Pancreas (tissue), 10 donors: ENCODE data around the gene LRMDA. TPM values are rescaled to one million over a fixed set of nuclear protein-coding genes. Genes with fewer than 3 reads are reported as not detected.

ENCODE experiments used
- ATAC-seq, 4 donors: fragments of 200-7000 bp; cut with Tn5 transposase; one replicate each; pipeline versions ENCODE4 v1.8.0 to v1.9.1; 2020; ENCODE audit warnings: mild to moderate bottlenecking in 4 of 4, moderate library complexity in 4 of 4
- DNase-seq, 6 donors: peaks; one replicate each; pipeline ENCODE4 v3.0.0-alpha.2; 2020
- FAIRE-seq: peaks from 2 replicates; lab custom pipeline; 2012; peaks lifted over from hg19 to GRCh38; lab: Jason Lieb, UNC
- H3K27ac ChIP-seq, 4 donors: fragments of 200-600 bp; sonication (generic); 1 replicate in 3 of 4; 2 replicates in 1 of 4; pipeline versions ENCODE4 v1.5.0 to v1.8.0; 2020
- H3K27me3 ChIP-seq, 4 donors: fragments of 200-600 bp; one replicate each; pipeline ENCODE4 v1.8.0; 2021
- H3K36me3 ChIP-seq, 3 donors: fragments of 200-600 bp; sonication (generic) in 1 of 3; one replicate each; pipeline versions ENCODE4 v1.5.0 to v1.8.0; 2020 to 2021
- H3K4me1 ChIP-seq, 3 donors: fragments of 200-600 bp; one replicate each; pipeline ENCODE4 v1.8.0; 2021
- H3K4me3 ChIP-seq, 4 donors: fragments of 200-600 bp; sonication (generic) in 2 of 4; one replicate each; pipeline versions ENCODE4 v1.5.0 to v1.8.0; 2020 to 2021
- H3K9me3 ChIP-seq, 4 donors: fragments of 200-600 bp; one replicate each; pipeline ENCODE4 v1.8.0; 2021
- CTCF ChIP-seq, 4 donors: fragments of 200-600 bp; sonication (generic) in 3 of 4; IDR thresholded peaks; one replicate each; pipeline versions ENCODE4 v1.5.0 to v1.8.0; 2021; ENCODE audit warnings: antibody characterized with exemption in 4 of 4
- WGBS, 2 donors: extraction: QIAGEN DNeasy Blood & Tissue Kit; methylation state at CpG; one replicate each; pipeline ENCODE4 v1.1.7; 2013; 5-methylcytosine and 5-hydroxymethylcytosine counted together
- intact Hi-C, 3 donors: fragments of 100-400 bp; cut with DNase I; formaldehyde crosslinking; loops; one replicate each; pipeline versions ENCODE4 v1.11.1 to v1.14.2; 2022
- polyA plus RNA-seq, 2 donors: library from polyadenylated mRNA; stranded (reverse); fragments of 200-250 nt; gene quantifications; one replicate each; pipeline ENCODE4 v1.2.3, GENCODE V29; 2013
- total RNA-seq, 6 donors: library from RNA; stranded (reverse); fragmentation: NEBNext Ultra II Directional in 4 of 6; extraction: Animal tissue kit (Norgen Biotek cat#: 25700) in 4 of 6; gene quantifications; one replicate each; pipeline versions ENCODE4 v1.2.1 to v1.2.4, GENCODE V29; 2021 to 2023
- donor health status: healthy with polysubstance abuse.
- donor health status: DM: no; HTN: no; CAD: no; lungs with moderate emphysema.
- donor health status: DM: no; HTN: no; CAD: no.
- donor health status: control.
- donor health status: control.
- donor health status: Bipolar disorder and iron deficiency.
- donor health status: DM: yes; HTN: yes; CAD: no.
- donor health status: DM: no; HTN: no; CAD: no.
- donor health status: DM: no; HTN: no; CAD: no.
- donor health status: DM: yes; HTN: yes; CAD: no.

The LRMDA gene
- total and polyA plus RNA-seq, 8 donors: 4.6 to 21.2 (median 13.4) TPM

DNA sequence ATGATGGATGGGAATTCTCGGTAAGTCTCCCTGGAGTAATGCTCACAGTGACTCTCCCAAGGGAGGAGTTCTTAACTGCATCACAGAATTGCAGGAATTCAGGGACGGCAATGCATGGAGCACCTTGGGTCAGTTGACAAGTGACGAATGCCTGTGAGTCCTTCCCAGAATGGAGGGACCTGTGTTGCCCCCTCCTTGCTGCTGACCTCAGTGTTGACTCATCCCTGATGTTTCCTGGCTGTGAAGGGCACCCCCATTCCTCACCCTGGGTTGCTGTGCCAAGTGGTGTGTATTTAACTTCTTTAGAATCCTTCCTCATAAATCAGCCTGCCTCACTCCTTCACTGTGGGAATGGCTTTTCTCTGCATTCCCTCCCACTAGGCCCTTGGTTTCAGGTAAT is 98.9 kb downstream of the LRMDA start:
- H3K4me3 ChIP-seq: no peak overlapping the region
- H3K27me3 ChIP-seq: no peaks in the 10 kb centered on the region
- no peak for TF ChIP-seq CTCF (IDR thresholded peaks at IDR 0.05)
- H3K36me3 ChIP-seq: no peaks in the 10 kb centered on the region
- H3K4me1 ChIP-seq: no peaks in the 10 kb centered on the region
- no peaks in the 10 kb centered on the region for H3K9me3 ChIP-seq
- FAIRE-seq: no peak
- intact Hi-C loops: no loop called here
- no peak overlapping the region for H3K27ac ChIP-seq
- peak in 1 of 4 donors; percentile 30 for ATAC-seq
- no peak for DNase-seq
- WGBS, 2 donors: 78 to 86% methylated on average over 3 of the region's 3 CpGs

GRCh38 chr10:75531571-75532031 is 100.2 kb downstream of the LRMDA start:
- no peaks in the 10 kb centered on the region for H3K27me3 ChIP-seq
- FAIRE-seq (no peak), ATAC-seq (no peak), DNase-seq (no peak)
- WGBS, 2 donors: 96% methylated on average over 2 of the region's 2 CpGs
- no peaks in the 10 kb centered on the region for H3K36me3 ChIP-seq
- H3K27ac ChIP-seq: no peak overlapping the region
- intact Hi-C loops: no loop called here
- H3K4me1 ChIP-seq: no peaks in the 10 kb centered on the region
- TF ChIP-seq CTCF (IDR thresholded peaks at IDR 0.05): no peak
- H3K4me3 ChIP-seq: no peak overlapping the region
- H3K9me3 ChIP-seq: no peaks in the 10 kb centered on the region

- no peak for FAIRE-seq
- 94 to 100% methylated on average over 3 of the region's 3 CpGs for WGBS, 2 donors
- intact Hi-C loops: no loop called here
- no peak for DNase-seq
- H3K27ac ChIP-seq: no peak overlapping the region
- H3K36me3 ChIP-seq: no peaks in the 10 kb centered on the region
- no peak for ATAC-seq
- H3K4me1 ChIP-seq: no peaks in the 10 kb centered on the region
- no peaks in the 10 kb centered on the region for H3K27me3 ChIP-seq
- TF ChIP-seq CTCF (IDR thresholded peaks at IDR 0.05): no peak
- no peak overlapping the region for H3K4me3 ChIP-seq
- H3K9me3 ChIP-seq: no peaks in the 10 kb centered on the region
Measured at GRCh38 chr10:75532253-75532924, 101.0 kb downstream of the LRMDA start.

DNA sequence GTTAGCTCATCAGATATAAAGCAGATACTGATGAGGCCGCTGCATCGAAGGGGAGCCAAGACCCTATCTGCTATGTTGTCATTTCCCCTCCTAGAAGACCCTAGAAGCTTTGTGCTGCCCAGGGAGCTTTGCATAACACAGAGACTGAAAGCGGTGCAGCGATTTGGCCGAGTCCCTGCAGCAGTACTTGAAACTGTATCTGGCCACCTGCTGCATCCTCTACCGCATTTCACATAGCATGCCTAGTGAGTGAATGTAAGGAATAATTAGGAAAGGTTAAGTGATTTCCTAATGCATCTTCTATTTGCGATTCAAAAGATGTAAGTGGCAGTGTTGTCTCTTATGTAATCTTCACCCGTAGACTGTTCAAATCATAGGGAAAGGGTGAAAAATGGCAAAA is 106.7 kb downstream of the LRMDA start:
- intact Hi-C loops: no loop called here
- no peak for TF ChIP-seq CTCF (IDR thresholded peaks at IDR 0.05)
- 87 to 92% methylated on average over 8 of the region's 8 CpGs for WGBS, 2 donors

GRCh38 chr10:75538765-75539164 is 107.3 kb downstream of the LRMDA start:
- no peak for TF ChIP-seq CTCF (IDR thresholded peaks at IDR 0.05)
- ATAC-seq: no peak
- 83 to 91% methylated on average over 1 of the region's 1 CpG for WGBS, 2 donors
- H3K27ac ChIP-seq: no peak overlapping the region
- intact Hi-C loops: no loop called here
- no peaks in the 10 kb centered on the region for H3K9me3 ChIP-seq
- no peak overlapping the region for H3K4me3 ChIP-seq
- no peak for DNase-seq
- no peaks in the 10 kb centered on the region for H3K27me3 ChIP-seq
- no peak for FAIRE-seq
- no peaks in the 10 kb centered on the region for H3K36me3 ChIP-seq
- no peaks in the 10 kb centered on the region for H3K4me1 ChIP-seq

More for the DNA sequence above, 106.7 kb downstream of the LRMDA start:
- ATAC-seq (no peak), FAIRE-seq (no peak), DNase-seq (no peak)
- no peaks in the 10 kb centered on the region for H3K36me3 ChIP-seq
- no peak overlapping the region for H3K27ac ChIP-seq
- no peaks in the 10 kb centered on the region for H3K4me1 ChIP-seq
- no peaks in the 10 kb centered on the region for H3K9me3 ChIP-seq
- no peak overlapping the region for H3K4me3 ChIP-seq
- no peaks in the 10 kb centered on the region for H3K27me3 ChIP-seq
